Breast epithelium (tissue), 4 donors: Measurements from ENCODE around the gene PDCD1. TPM values are rescaled to one million over a fixed set of nuclear protein-coding genes. Genes with fewer than 3 reads are reported as not detected.

Experiments used
- DNase-seq, 2 donors: peaks; one replicate each; pipeline ENCODE4 v3.0.0-alpha.2; 2019; ENCODE audit warnings: low spot score in 2 of 2
- H3K27ac ChIP-seq, 2 donors: fragments of 200-600 bp; sonication (generic) in 1 of 2; one replicate each; pipeline ENCODE4 v1.5.1; 2016 to 2019; ENCODE audit warnings: mild to moderate bottlenecking in 1 of 2
- H3K27me3 ChIP-seq, 2 donors: fragments of 200-600 bp; sonication (generic) in 1 of 2; one replicate each; pipeline versions ENCODE4 v1.5.1 to v1.6.0; 2017 to 2019; ENCODE audit warnings: control low read depth in 1 of 2, mild to moderate bottlenecking in 1 of 2
- H3K36me3 ChIP-seq: fragments of 200-600 bp; one replicate; pipeline ENCODE4 v1.5.1; 2019
- H3K4me1 ChIP-seq, 2 donors: fragments of 200-600 bp; sonication (generic); one replicate each; pipeline ENCODE4 v1.5.1; 2016 to 2019; ENCODE audit warnings: control low read depth in 1 of 2
- H3K4me3 ChIP-seq, 3 donors: fragments of 200-600 bp; sonication (generic); 1 replicate in 2 of 3; 2 replicates in 1 of 3; pipeline ENCODE4 v1.5.1; 2016 to 2019; ENCODE audit warnings: mild to moderate bottlenecking in 3 of 3, moderate library complexity in 2 of 3
- H3K9me3 ChIP-seq, 2 donors: fragments of 200-600 bp; sonication (generic) in 1 of 2; one replicate each; pipeline ENCODE4 v1.5.1; 2016 to 2019; ENCODE audit warnings: control low read depth in 1 of 2
- POLR2A ChIP-seq: fragments of 450-650 bp; IDR thresholded peaks from one replicate; pipeline ENCODE4 v1.6.1; 2016; ENCODE audit warnings: antibody characterized with exemption, mild to moderate bottlenecking, moderate library complexity
- POLR2AphosphoS5 ChIP-seq, 3 donors: sonication (generic); formaldehyde crosslinking; IDR thresholded peaks; one replicate each; pipeline ENCODE4 v1.6.1; 2017; ENCODE audit warnings: antibody characterized with exemption in 3 of 3
- intact Hi-C: fragments of 100-400 bp; cut with DNase I; formaldehyde crosslinking; loops from one replicate; pipeline ENCODE4 v1.15.1; 2023; ENCODE audit warnings: low total_unique reads
- total RNA-seq, 3 donors: library from RNA; depleted of rRNA; stranded (reverse); fragments of >200 nt; gene quantifications; one replicate each; pipeline ENCODE4 v1.1.0, GENCODE V29; 2016
- TF ChIP-seq, protein P1 (sequence below), 3 donors: fragments of 450-650 bp; IDR thresholded peaks; one replicate each; pipeline ENCODE4 v1.5.1; 2016 to 2017; ENCODE audit warnings: antibody characterized with exemption in 3 of 3, mild to moderate bottlenecking in 3 of 3, moderate library complexity in 3 of 3

PDCD1 gene
- total RNA-seq, 3 donors from 2014 or later: 0.16 to 0.88 (median 0.33) TPM

DNA sequence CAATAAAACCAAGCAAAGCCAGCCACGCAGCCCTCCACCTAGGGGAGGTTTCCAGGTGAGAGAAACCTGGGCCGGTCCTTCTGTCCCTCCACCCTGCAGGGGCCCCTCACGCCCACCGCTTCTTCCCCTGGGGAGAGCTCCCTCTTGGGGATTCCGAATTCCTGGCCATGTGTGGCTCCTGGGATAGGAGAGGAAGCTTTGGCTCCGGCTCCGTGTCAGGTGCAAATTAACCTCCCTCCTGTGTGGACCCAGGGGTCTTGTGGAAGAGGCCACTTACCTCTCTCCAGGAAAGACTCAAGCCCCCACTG, 15.1 kb upstream of the PDCD1 start:
- intact Hi-C loops: no loop called here
- no peaks in the 10 kb centered on the region for H3K4me1 ChIP-seq
- TF ChIP-seq POLR2A: no peak

GRCh38 chr2:241873081-241873802, 14.5 kb upstream of the PDCD1 start:
- DNase-seq: no peak
- Histone ChIP-seq H3K9me3 (no peaks in the 10 kb centered on the region), H3K27ac (no peak overlapping the region), H3K27me3 (peaks cover 0 to 23% of the 10 kb centered on the region in 2 donors), H3K4me3 (no peak overlapping the region), H3K4me1 (no peaks in the 10 kb centered on the region), H3K36me3 (no peaks in the 10 kb centered on the region)
- no peak for TF ChIP-seq POLR2AphosphoS5 (IDR thresholded peaks at IDR 0.05)
- TF ChIP-seq, protein P1, sequence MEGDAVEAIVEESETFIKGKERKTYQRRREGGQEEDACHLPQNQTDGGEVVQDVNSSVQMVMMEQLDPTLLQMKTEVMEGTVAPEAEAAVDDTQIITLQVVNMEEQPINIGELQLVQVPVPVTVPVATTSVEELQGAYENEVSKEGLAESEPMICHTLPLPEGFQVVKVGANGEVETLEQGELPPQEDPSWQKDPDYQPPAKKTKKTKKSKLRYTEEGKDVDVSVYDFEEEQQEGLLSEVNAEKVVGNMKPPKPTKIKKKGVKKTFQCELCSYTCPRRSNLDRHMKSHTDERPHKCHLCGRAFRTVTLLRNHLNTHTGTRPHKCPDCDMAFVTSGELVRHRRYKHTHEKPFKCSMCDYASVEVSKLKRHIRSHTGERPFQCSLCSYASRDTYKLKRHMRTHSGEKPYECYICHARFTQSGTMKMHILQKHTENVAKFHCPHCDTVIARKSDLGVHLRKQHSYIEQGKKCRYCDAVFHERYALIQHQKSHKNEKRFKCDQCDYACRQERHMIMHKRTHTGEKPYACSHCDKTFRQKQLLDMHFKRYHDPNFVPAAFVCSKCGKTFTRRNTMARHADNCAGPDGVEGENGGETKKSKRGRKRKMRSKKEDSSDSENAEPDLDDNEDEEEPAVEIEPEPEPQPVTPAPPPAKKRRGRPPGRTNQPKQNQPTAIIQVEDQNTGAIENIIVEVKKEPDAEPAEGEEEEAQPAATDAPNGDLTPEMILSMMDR (IDR thresholded peaks at IDR 0.05): no peak
- no peak for TF ChIP-seq POLR2A
- intact Hi-C loops: no loop called here

More for the DNA sequence above, 15.1 kb upstream of the PDCD1 start:
- peaks cover 0 to 23% of the 10 kb centered on the region in 2 donors for H3K27me3 ChIP-seq
- no peak overlapping the region for H3K4me3 ChIP-seq
- no peak overlapping the region for H3K27ac ChIP-seq
- no peaks in the 10 kb centered on the region for H3K36me3 ChIP-seq
- no peak for DNase-seq
- H3K9me3 ChIP-seq: no peaks in the 10 kb centered on the region

DNA sequence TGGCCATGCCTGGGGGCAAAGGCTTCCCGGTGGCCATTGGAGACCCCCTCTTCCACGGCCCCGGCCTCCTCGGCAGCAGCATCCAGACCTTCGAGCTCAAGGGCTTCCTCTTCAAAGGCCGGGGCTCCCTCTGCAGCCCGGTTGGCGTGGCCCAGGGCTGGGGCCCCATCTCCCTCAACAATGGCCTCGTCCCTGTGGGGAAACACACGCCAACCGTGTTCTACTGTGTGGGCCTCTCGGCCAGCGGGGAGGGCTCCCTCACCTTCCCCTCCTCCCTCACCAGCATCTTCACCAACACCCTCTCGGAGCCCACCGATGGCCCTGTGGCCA, 13.6 kb upstream of the PDCD1 start:
- no peaks in the 10 kb centered on the region for H3K9me3 ChIP-seq
- TF ChIP-seq POLR2A (no peak), POLR2AphosphoS5 (IDR thresholded peaks at IDR 0.05) (no peak)
- TF ChIP-seq, protein P1 (IDR thresholded peaks at IDR 0.05): no peak

GRCh38 chr2:241871538-241872312, 13.0 kb upstream of the PDCD1 start:
- H3K4me1 ChIP-seq: no peaks in the 10 kb centered on the region
- DNase-seq: no peak
- no peaks in the 10 kb centered on the region for H3K9me3 ChIP-seq
- intact Hi-C loops: no loop called here
- H3K4me3 ChIP-seq: no peak overlapping the region
- TF ChIP-seq POLR2AphosphoS5 (IDR thresholded peaks at IDR 0.05): no peak
- no peak for TF ChIP-seq POLR2A
- TF ChIP-seq, protein P1 (IDR thresholded peaks at IDR 0.05): no peak
- peaks cover 0 to 38% of the 10 kb centered on the region in 2 donors for H3K27me3 ChIP-seq
- no peaks in the 10 kb centered on the region for H3K36me3 ChIP-seq
- H3K27ac ChIP-seq: no peak overlapping the region

More for the DNA sequence above, 13.6 kb upstream of the PDCD1 start:
- no peak overlapping the region for H3K27ac ChIP-seq
- peaks cover 0 to 33% of the 10 kb centered on the region in 2 donors for H3K27me3 ChIP-seq
- DNase-seq: no peak
- H3K4me1 ChIP-seq: no peaks in the 10 kb centered on the region
- no peak overlapping the region for H3K4me3 ChIP-seq
- H3K36me3 ChIP-seq: no peaks in the 10 kb centered on the region
- intact Hi-C loops: no loop called here

DNA sequence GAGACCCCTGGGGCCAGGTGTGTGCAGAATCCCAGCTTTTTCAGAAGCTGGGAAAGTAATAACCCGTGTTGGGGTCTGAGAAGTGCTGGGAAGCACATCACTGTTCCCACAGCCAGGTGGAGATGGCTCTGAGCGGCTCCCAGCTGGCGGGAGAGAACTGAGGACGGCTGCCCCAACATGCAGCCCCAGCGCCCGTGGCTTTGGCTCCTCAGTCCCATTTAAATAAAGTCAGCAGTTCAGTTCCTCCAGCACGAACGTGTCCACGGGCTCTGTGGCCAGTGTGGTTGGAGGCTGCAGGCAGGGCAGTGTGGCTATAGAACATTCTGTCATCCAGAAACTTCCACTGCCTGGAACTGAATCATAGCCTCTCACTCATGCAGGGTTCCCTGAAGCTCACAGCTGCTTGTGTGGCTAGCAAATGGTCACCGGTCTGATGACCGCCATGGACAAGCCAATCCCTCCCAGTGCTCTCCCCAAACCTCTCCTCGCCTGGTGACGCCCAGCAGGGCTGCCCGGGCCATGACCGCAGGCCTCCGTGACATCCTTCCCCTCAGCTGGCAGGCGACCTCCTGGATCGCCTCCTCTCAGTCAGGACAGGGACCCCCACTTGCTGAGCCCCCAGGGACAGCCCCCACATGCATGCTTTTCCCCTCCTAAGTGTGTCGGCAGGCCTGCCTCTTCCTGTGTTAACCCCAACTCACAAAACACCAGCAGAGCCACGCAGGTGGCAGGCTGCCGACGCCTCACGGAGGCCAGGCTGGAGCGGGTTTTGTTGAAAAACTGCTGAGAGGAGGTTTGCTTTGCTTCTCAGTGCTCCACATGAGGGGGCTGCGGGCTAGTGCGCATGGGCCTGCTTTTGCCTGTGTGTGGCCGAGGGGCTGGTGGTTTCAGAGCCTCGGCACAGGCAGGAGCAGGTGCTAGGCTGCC, 12.2 kb upstream of the PDCD1 start:
- TF ChIP-seq POLR2AphosphoS5 (IDR thresholded peaks at IDR 0.05): no peak
- TF ChIP-seq POLR2A: no peak
- TF ChIP-seq, protein P1 (IDR thresholded peaks at IDR 0.05): no peak
- no peak overlapping the region for H3K27ac ChIP-seq
- no peak overlapping the region for H3K4me3 ChIP-seq
- H3K36me3 ChIP-seq: no peaks in the 10 kb centered on the region
- no peaks in the 10 kb centered on the region for H3K4me1 ChIP-seq
- H3K27me3 ChIP-seq: peaks cover 0 to 45% of the 10 kb centered on the region in 2 donors
- intact Hi-C loops: no loop called here
- no peaks in the 10 kb centered on the region for H3K9me3 ChIP-seq
- DNase-seq: no peak
